ENCODE measurements around the gene PAN3. TPM values are rescaled to one million over a fixed set of nuclear protein-coding genes. Genes with fewer than 3 reads are reported as not detected.

The PAN3 gene
- total and polyA plus RNA-seq, 2 of the 8 experiments (the other 6 are each of a cell fraction or from before 2014, with no cell fraction given) = 12.7 to 39.3 TPM

GRCh38 chr13:28147495-28147894 lies 9.2 kb downstream of the PAN3 start:
- Histone ChIP-seq H3K23ac (ENCODE audit: insufficient read length) (no peak overlapping the region), H3K4me1 (replicated peaks in 1 of 4; ENCODE audit: control insufficient read depth in 3 of 4, insufficient read depth in 4 of 4, low read length in 3 of 4) (peaks cover 0 to 7% (median 0%) of the 10 kb centered on the region in 4 experiments; a peak in 1 of 7 replicates), H3K4ac (replicated peaks; ENCODE audit: insufficient read length, low read depth, low read length) (no peak overlapping the region), H3K79me1 (ENCODE audit: low read depth, low read length) (no peaks in the 10 kb centered on the region; the same call in 1 of the 2 replicates), H3K27me3 (replicated peaks in 1 of 4; ENCODE audit: control insufficient read depth in 3 of 4, extremely low read depth in 1 of 4, insufficient read depth in 3 of 4, low read length in 3 of 4) (no peaks in the 10 kb centered on the region), H2BK5ac (ENCODE audit: low read depth, low read length) (no peak overlapping the region), H3K56ac (replicated peaks; ENCODE audit: insufficient read length, low read depth, low read length) (no peak overlapping the region), H2BK120ac (replicated peaks; ENCODE audit: low read depth, low read length) (no peak overlapping the region), H4K8ac (ENCODE audit: extremely low read depth, insufficient read depth, low read length) (no peak overlapping the region), H3K4me3 (ENCODE audit: extremely low read depth in 1 of 4, insufficient read depth in 2 of 4, low read depth in 3 of 4, low read length in 4 of 4) (no peak overlapping the region), H2AK5ac (ENCODE audit: low read depth, low read length) (no peak overlapping the region), H3K14ac (ENCODE audit: insufficient read length) (no peak overlapping the region), H2BK12ac (ENCODE audit: low read depth, low read length) (no peak overlapping the region), H3K9me3 (ENCODE audit: insufficient read depth in 2 of 2, low read depth in 1 of 2, low read length in 1 of 2) (no peaks in the 10 kb centered on the region), H3K27ac (ENCODE audit: low read depth, low read length) (no peak overlapping the region), H2BK15ac (ENCODE audit: low read length) (no peak overlapping the region), H2BK20ac (ENCODE audit: low read length) (no peak overlapping the region), H4K5ac (ENCODE audit: insufficient read length, low read depth, low read length) (no peak overlapping the region), H3K36me3 (ENCODE audit: control insufficient read depth in 2 of 4, insufficient read depth in 4 of 4, low read length in 3 of 4) (peaks cover 0 to 6% (median 0%) of the 10 kb centered on the region in 4 experiments; a peak in 1 of 8 replicates), H3K9ac (replicated peaks in 1 of 4; ENCODE audit: extremely low read depth in 1 of 4, low read depth in 3 of 4, low read length in 3 of 4) (no peak overlapping the region), H4K91ac (replicated peaks; ENCODE audit: insufficient read length, low read length) (no peak overlapping the region), H3K18ac (ENCODE audit: extremely low read depth, low read length) (no peak overlapping the region), H3K4me2 (ENCODE audit: insufficient read depth in 1 of 2, low read depth in 2 of 2, low read length in 2 of 2) (no peak overlapping the region), H3K79me2 (ENCODE audit: control insufficient read depth in 1 of 2, insufficient read depth in 2 of 2, low read length in 2 of 2) (peaks cover 46 to 97% of the 10 kb centered on the region in 2 experiments), H4K20me1 (replicated peaks in 1 of 2; ENCODE audit: control insufficient read depth in 1 of 2, insufficient read depth in 2 of 2, low read length in 2 of 2) (peaks cover 1 to 9% of the 10 kb centered on the region in 2 experiments), H2AFZ (ENCODE audit: low read length) (no peak overlapping the region), H3K23me2 (ENCODE audit: low read depth, low read length) (no peaks in the 10 kb centered on the region)
- 88% methylated on average over 1 of the region's 1 CpG; no CpG with 5 or more reads in 1 of the 2 experiments for WGBS, 2 experiments (ENCODE audit: extremely low coverage in 1 of 2, insufficient coverage in 1 of 2, insufficient read length in 1 of 2, insufficient replicate concordance in 2 of 2, low coverage in 1 of 2, low lambda C conversion rate in 2 of 2, missing lambda C conversion rate in 1 of 2)
- no peak for TF ChIP-seq SIRT6 (IDR thresholded peaks at IDR 0.05; ENCODE audit: low read length)
- TF ChIP-seq TCF12 (IDR thresholded peaks at IDR 0.05; ENCODE audit: low read depth, low read length) = no peak
- no peak for TF ChIP-seq ASH2L (IDR thresholded peaks at IDR 0.05; ENCODE audit: low read length)
- TF ChIP-seq HDAC2 (IDR thresholded peaks at IDR 0.05; ENCODE audit: borderline replicate concordance in 1 of 2, low read depth in 2 of 2, low read length in 2 of 2) = no peak
- DNase-seq (ENCODE audit: low read depth in 1 of 2, low spot score in 2 of 2) (no peak), FAIRE-seq (no peak)
- POLR2A ChIA-PET (ENCODE audit: partially characterized antibody) = interaction anchor here (0.8 to 1.8 kb wide), 5 partner anchors 9 to 33 kb away, joined by 3 to 4 read pairs (median 3); no protein-coding TSS in a partner anchor
- CTCF ChIA-PET (ENCODE audit: partially characterized antibody) = interaction anchor here (1.2 to 1.7 kb wide), 2 partner anchors 9 to 21 kb away, joined by 3 to 5 read pairs; partner anchors contain the start of gene PAN3
